ENCODE data around the gene ARSA.
A peak's percentile ranks its signal among the peaks of the same experiment; 100 is the strongest.
"Not testable (repeated sequence)": the region's sequence is repeated elsewhere in the genome, so short reads cannot be mapped to it uniquely, and the experiment has no call there.

Gene ARSA

GRCh38 chr22:50622723-50623327, 5.1 kb downstream of the ARSA start:
- no peak for DNase-seq (ENCODE audit: low read depth in 2 of 2)

GRCh38 chr22:50621948-50622722, 5.8 kb downstream of the ARSA start:
- no peak for DNase-seq (ENCODE audit: low read depth in 2 of 2)

DNA sequence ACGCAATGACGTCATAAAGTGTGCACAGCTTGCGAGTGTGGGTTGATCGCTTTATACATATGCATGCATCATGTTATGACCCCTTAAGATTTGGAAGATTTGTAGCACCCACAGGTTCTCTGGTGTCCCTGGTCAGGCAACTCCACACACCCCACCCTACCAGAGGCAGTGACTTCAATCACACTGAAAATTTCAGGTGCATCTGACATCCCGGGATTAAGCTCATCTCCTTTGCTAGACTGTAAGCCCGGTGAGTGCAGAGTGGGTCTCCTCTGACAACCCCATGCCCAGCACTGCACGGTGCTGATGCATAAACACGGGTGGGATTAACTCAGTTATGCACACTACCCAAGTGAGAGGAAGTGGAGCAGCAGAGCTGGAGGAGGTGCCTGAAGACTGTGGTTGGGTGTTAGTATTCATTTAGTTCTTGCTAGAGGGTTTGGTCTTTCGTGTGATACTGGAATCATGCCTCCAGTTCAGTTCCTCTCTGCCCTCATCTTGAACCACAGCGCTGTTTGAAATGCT, 6.5 kb downstream of the ARSA start:
- DNase-seq (ENCODE audit: low read depth in 2 of 2) = no peak

- peak; percentile 71 to 80 for DNase-seq (ENCODE audit: low read depth in 2 of 2)
Observed at GRCh38 chr22:50620593-50621355, 7.2 kb downstream of the ARSA start.

DNA sequence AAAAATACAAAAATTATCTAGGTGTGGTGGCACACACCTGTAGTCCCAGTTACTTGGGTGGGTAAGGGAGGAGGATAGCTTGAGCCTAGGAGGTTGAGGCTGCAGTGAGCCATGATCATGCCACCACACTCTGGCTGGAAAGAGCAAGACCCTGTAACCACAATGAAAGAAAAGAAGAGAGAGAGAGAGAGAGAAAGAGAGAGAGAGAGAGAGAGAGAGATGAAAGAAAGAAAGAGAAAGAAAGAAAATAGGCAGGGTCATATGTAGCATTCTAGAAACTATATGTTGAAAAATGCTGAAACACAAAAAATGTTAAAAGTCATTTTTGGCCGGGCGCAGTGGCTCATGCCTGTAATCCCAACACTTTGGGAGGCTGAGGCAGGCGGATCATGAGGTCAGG, 13.7 kb downstream of the ARSA start:
- DNase-seq (ENCODE audit: low read depth in 2 of 2) = not testable (repeated sequence)

DNA sequence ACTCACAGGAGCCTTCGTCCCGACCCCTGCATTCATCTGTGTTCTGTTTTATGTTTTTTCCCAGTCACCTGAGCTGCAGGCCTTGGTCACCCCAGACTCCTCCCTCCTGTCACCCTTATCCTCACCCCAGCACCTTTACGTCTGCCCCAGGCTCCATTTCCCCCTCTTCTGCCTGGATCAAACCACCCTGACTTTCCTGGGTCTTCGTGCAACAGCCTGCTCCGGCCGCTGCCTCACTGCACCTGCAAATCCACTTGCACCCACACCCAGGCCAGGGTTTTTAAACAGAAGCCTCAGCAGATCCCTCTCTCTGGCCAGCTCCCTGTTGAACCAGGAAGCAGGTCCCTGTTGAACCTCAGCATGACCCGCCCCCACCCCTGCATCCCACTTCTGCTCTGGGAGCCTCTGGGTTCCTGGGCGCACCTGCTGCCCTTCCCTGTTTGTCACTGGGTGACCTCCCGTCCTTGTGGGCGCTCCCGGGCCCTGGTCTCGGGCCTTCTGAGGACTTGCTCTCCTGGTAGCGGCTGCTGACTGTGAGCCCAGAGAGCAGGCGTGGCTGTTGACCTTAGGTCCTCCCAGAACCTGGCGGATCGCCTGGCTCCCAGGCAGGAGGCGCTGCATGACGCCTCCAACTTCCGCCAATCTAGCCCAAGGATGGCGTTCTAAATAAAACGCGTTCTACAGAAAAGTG, 14.5 kb downstream of the ARSA start:
- DNase-seq (ENCODE audit: low read depth in 2 of 2) = no peak

GRCh38 chr22:50612528-50613221, 15.3 kb downstream of the ARSA start:
- DNase-seq (ENCODE audit: low read depth in 2 of 2) = no peak

GRCh38 chr22:50612168-50612527, 15.8 kb downstream of the ARSA start:
- DNase-seq (ENCODE audit: low read depth in 2 of 2) = no peak

- DNase-seq (ENCODE audit: low read depth in 2 of 2) = no peak
Observed at GRCh38 chr22:50611341-50612060, 16.5 kb downstream of the ARSA start.

GRCh38 chr22:50610581-50610980, 17.4 kb downstream of the ARSA start:
- no peak for DNase-seq (ENCODE audit: low read depth in 2 of 2)

DNA sequence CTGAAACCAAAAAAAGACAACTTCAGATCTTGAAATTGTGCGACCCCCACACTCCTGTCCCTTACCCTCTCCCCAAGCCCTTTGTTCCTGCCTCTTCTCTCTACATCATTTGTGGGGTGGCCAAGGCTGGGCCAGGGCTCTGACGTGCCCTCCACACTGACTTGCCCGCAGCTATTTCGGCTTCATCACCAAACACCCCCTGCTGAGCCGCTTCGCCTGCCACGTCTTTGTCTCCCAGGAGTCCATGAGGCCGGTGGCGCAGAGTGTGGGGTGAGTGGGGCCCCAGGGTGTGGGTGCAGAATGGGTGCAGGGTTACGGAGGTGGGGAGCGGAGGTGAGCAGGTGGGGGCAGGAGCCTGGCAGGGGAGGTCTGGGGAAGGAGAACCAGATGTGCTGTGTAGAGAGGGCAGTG, 17.9 kb downstream of the ARSA start:
- DNase-seq (ENCODE audit: low read depth in 2 of 2) = no peak

- no peak for DNase-seq (ENCODE audit: low read depth in 2 of 2)
Observed at GRCh38 chr22:50609599-50609998, 18.4 kb downstream of the ARSA start.

GRCh38 chr22:50608996-50609395, 19.0 kb downstream of the ARSA start:
- no peak for DNase-seq (ENCODE audit: low read depth in 2 of 2)

- not testable (repeated sequence) for DNase-seq (ENCODE audit: low read depth in 2 of 2)
Observed at GRCh38 chr22:50608058-50608840, 19.7 kb downstream of the ARSA start.

DNA sequence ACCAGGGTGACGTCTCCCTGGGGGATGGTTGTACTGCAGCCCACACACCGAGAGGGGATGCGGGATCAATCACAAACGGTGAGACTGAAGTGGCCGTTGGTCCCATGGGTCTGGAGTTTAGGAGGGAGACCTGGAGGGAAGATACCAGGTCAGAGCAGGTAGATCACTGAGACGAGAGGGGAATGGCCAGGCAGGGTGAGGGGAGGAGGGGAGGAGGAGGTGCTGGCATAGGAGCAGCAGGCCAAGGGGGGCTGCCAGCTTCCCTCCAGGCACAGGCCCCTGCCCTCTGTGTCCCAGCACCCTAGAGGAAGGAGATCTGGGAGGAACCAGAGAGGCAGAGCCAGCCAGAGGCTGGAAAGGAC, 20.3 kb downstream of the ARSA start:
- DNase-seq (ENCODE audit: low read depth in 2 of 2) = no peak

DNA sequence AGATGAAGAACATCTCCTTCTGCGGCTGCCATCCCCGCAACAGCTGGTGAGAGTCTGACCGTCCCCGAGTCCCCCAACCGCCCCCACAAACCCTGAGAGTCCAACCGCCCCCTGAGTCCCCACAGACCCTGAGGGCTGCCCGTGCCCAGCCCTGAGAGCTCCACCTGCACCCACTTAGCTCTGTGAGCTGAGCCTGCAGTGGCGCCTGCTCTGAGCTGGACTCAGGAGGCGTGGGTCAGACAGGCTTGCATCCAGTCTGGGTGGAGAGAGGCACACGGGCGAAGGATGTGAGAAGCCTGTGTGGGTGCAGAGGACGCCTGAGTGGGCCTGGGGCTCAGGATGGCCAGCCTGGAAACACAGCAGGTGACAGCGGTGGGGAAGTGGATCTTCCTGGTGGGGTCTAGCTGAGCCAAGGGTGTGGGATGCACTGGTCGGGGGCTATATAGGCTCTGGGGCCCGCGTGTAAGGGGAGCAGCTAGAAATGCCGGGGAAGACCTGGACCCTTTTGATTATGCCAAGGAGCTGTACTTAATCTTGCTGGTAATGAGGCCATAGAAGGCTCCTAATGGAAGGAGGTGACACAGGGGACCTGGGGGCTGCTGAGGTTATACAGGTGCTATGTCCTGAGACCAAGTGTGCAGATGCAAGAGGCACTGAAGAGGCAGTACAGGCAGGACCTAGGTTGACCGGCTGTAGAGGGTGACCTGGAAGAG, 20.9 kb downstream of the ARSA start:
- DNase-seq (ENCODE audit: low read depth in 2 of 2) = no peak

DNA sequence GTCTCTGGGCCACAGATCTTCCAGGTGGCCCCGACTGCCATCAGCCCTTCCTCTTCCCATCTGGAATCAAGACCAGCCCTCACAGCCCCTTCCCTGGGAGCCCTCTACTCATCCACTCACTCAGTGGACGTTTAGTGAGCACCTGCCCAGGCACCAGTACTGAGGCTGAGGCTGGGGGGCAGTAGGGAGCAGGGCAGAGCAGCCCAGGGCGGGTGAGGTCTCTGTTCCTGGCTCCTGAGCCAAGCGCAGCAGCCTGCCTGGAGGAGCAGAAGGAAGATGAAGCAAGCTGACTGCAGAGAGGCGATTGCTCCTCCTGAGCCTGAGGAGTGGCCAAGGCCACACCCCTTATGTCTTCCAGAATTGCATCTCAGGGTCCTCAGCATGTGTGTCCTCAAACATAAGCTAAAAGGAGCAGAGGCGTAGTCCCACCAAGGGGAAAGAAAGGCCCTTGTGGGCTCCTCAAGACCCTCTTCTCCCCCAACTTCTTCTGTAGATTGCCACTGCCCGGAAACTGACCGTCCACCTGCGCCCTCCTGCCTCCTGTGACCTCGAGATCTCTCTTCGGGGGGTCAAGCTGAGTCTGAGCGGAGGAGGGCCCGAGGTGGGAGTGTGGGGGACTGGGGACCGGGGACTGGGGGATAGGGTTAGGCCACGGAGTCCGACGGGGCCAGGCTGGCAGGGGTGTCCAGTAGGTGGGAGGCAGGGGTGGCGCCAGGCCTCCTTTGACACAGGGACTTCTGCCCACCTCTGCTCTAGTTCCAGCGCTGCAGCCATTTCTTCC, 21.6 kb downstream of the ARSA start:
- DNase-seq (ENCODE audit: low read depth in 2 of 2) = no peak

DNA sequence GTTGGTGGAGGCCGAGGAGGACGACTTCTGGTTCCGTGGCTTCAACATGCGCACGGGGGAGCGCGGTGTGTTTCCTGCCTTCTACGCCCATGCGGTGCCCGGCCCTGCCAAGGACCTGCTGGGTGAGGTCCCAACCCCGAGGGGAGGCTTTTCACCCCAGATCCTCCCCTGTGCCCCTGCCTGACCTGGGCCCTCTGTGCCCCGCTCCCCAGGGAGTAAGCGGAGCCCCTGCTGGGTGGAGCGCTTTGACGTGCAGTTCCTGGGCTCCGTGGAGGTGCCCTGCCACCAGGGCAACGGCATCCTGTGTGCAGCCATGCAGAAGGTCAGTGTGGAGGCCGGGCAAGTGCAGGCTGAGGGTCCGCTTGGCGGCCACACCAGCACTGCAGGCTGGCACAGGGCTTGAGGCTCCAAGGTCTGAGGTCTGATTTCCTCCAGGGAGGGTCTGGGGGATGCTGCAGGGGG, 22.3 kb downstream of the ARSA start:
- no peak for DNase-seq (ENCODE audit: low read depth in 2 of 2)
